Measurements from ENCODE around the gene NAPEPLD.
"Not testable (repeated sequence)": the region's sequence is repeated elsewhere in the genome, so short reads cannot be mapped to it uniquely, and the experiment has no call there.

NAPEPLD gene

GRCh38 chr7:103159072-103159471 lies 10.2 kb upstream of the NAPEPLD start:
- H3K36me3 ChIP-seq (ENCODE audit: control insufficient read depth, insufficient read depth, low read length); DNase-seq (ENCODE audit: low read depth, low spot score); H3K9me3 ChIP-seq (ENCODE audit: control insufficient read depth, insufficient read depth, low read length); H3K27me3 ChIP-seq (ENCODE audit: control insufficient read depth, insufficient read depth, low read length); H3K27ac ChIP-seq (ENCODE audit: low read length); H3K4me3 ChIP-seq (ENCODE audit: low read length); H3K4me1 ChIP-seq (ENCODE audit: control insufficient read depth, insufficient read depth, low read length): not testable (repeated sequence)
- no CpG with 5 or more reads among the region's 1 CpG for WGBS (ENCODE audit: insufficient coverage, insufficient read length)

GRCh38 chr7:103155331-103156024 lies 6.6 kb upstream of the NAPEPLD start:
- not testable (repeated sequence) for H3K27me3 ChIP-seq (ENCODE audit: control insufficient read depth, insufficient read depth, low read length); H3K36me3 ChIP-seq (ENCODE audit: control insufficient read depth, insufficient read depth, low read length); H3K9me3 ChIP-seq (ENCODE audit: control insufficient read depth, insufficient read depth, low read length); H3K27ac ChIP-seq (ENCODE audit: low read length); H3K4me3 ChIP-seq (ENCODE audit: low read length); DNase-seq (ENCODE audit: low read depth, low spot score); H3K4me1 ChIP-seq (ENCODE audit: control insufficient read depth, insufficient read depth, low read length)
- WGBS (ENCODE audit: insufficient coverage, insufficient read length) = no CpG with 5 or more reads among the region's 8 CpGs

GRCh38 chr7:103154042-103154441 lies 5.1 kb upstream of the NAPEPLD start:
- H3K27ac ChIP-seq (ENCODE audit: low read length) = no peak overlapping the region
- H3K4me3 ChIP-seq (ENCODE audit: low read length) = no peak overlapping the region
- no CpG with 5 or more reads among the region's 6 CpGs for WGBS (ENCODE audit: insufficient coverage, insufficient read length)
- no peak for DNase-seq (ENCODE audit: low read depth, low spot score)
- no peaks in the 10 kb centered on the region for H3K9me3 ChIP-seq (ENCODE audit: control insufficient read depth, insufficient read depth, low read length)
- no peaks in the 10 kb centered on the region; the same call in 1 of the 2 replicates for H3K4me1 ChIP-seq (ENCODE audit: control insufficient read depth, insufficient read depth, low read length)
- H3K27me3 ChIP-seq (ENCODE audit: control insufficient read depth, insufficient read depth, low read length) = no peaks in the 10 kb centered on the region; the same call in 1 of the 2 replicates
- no peaks in the 10 kb centered on the region for H3K36me3 ChIP-seq (ENCODE audit: control insufficient read depth, insufficient read depth, low read length)

GRCh38 chr7:103152744-103153617 lies 4.1 kb upstream of the NAPEPLD start:
- not testable (repeated sequence) for H3K36me3 ChIP-seq (ENCODE audit: control insufficient read depth, insufficient read depth, low read length); DNase-seq (ENCODE audit: low read depth, low spot score); H3K4me1 ChIP-seq (ENCODE audit: control insufficient read depth, insufficient read depth, low read length); H3K9me3 ChIP-seq (ENCODE audit: control insufficient read depth, insufficient read depth, low read length); H3K27me3 ChIP-seq (ENCODE audit: control insufficient read depth, insufficient read depth, low read length); H3K27ac ChIP-seq (ENCODE audit: low read length); H3K4me3 ChIP-seq (ENCODE audit: low read length)
- WGBS (ENCODE audit: insufficient coverage, insufficient read length) = no CpG with 5 or more reads among the region's 23 CpGs

DNA sequence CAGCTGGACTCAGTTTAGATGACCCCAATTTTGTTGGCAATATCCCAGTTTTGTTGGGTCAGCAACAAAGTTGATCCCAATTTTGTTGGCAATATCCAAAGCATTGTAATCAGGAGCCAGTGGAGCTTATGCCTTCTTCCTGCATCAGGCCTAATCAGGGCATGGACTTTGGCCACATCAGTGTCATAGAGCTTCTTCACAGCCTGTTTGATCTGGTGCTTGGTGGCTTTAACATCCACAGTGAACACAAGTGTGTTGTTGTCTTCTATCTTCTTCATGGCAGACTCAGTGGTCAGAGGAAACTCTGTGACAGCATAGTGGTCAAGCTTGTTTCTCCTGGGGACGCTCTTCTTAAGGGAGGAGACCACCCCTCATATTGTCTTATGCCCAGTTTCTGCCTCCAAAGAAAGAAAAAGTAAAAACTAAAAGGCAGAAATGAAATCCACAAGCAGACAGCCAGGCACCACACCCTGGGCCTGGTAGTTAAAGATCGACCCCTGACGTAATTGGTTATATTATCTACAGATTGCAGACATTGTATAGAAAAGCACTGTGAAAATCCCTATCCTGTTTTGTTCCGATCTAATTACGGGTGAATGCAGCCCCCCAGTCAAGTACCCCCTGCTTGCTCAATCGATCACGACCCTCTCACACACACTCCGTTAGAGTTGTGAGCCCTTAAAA lies 3.2 kb upstream of the NAPEPLD start:
- H3K4me1 ChIP-seq (ENCODE audit: control insufficient read depth, insufficient read depth, low read length); DNase-seq (ENCODE audit: low read depth, low spot score); H3K9me3 ChIP-seq (ENCODE audit: control insufficient read depth, insufficient read depth, low read length); H3K4me3 ChIP-seq (ENCODE audit: low read length); H3K36me3 ChIP-seq (ENCODE audit: control insufficient read depth, insufficient read depth, low read length); H3K27me3 ChIP-seq (ENCODE audit: control insufficient read depth, insufficient read depth, low read length); H3K27ac ChIP-seq (ENCODE audit: low read length): not testable (repeated sequence)
- no CpG with 5 or more reads among the region's 8 CpGs for WGBS (ENCODE audit: insufficient coverage, insufficient read length)

DNA sequence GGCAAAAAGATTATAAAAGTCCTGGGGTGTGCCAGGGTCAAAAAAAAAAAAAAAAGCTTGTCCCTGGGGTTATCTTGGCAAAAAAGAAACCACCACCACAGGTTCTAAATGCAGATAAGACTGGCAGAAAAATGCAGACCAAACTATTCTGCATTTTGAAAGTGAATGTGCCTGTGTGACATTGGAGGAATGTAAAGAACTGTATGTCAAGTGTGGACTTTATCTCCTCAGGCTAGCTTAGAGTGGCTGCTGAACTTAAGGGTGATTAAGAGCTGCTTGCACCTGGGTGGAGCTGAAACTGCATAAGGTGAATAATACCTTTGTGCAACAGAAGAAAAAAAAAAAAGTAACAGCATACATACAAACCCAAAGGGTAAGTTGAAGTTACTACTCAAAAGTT lies 1.3 kb upstream of the NAPEPLD start:
- no peak overlapping the region for H3K27ac ChIP-seq (ENCODE audit: low read length)

DNA sequence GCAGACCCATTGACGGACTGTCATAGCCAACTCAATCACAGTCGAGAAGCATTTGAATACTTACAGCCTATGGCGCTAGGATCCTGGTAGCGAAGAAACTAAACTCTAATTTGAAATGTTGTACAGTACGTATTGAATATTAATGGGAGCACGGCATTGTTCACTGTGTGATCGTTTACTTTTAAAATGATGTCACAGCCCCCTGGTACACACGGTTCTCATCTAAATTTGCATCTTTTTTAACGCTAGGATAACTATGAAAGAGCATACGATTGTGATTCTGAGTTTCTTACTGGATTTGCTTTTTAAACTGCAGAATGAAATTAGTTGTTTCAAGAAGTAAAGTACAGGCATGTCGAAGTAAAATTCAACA lies 895 bp upstream of the NAPEPLD start:
- H3K9me3 ChIP-seq (ENCODE audit: control insufficient read depth, insufficient read depth, low read length) = no peaks in the 10 kb centered on the region
- no peak overlapping the region; the same call in 1 of the 2 replicates for H3K4me3 ChIP-seq (ENCODE audit: low read length)
- H3K27ac ChIP-seq (ENCODE audit: low read length) = no peak overlapping the region
- no peaks in the 10 kb centered on the region; the same call in 1 of the 2 replicates for H3K4me1 ChIP-seq (ENCODE audit: control insufficient read depth, insufficient read depth, low read length)
- no CpG with 5 or more reads among the region's 11 CpGs for WGBS (ENCODE audit: insufficient coverage, insufficient read length)
- H3K36me3 ChIP-seq (ENCODE audit: control insufficient read depth, insufficient read depth, low read length) = no peaks in the 10 kb centered on the region
- DNase-seq (ENCODE audit: low read depth, low spot score) = no peak
- no peaks in the 10 kb centered on the region; the same call in 1 of the 2 replicates for H3K27me3 ChIP-seq (ENCODE audit: control insufficient read depth, insufficient read depth, low read length)

More for the DNA sequence above, 1.3 kb upstream of the NAPEPLD start:
- no peaks in the 10 kb centered on the region; the same call in 1 of the 2 replicates for H3K27me3 ChIP-seq (ENCODE audit: control insufficient read depth, insufficient read depth, low read length)
- H3K9me3 ChIP-seq (ENCODE audit: control insufficient read depth, insufficient read depth, low read length) = no peaks in the 10 kb centered on the region
- no peak for DNase-seq (ENCODE audit: low read depth, low spot score)
- no peaks in the 10 kb centered on the region; the same call in 1 of the 2 replicates for H3K4me1 ChIP-seq (ENCODE audit: control insufficient read depth, insufficient read depth, low read length)
- H3K4me3 ChIP-seq (ENCODE audit: low read length) = no peak overlapping the region
- no peaks in the 10 kb centered on the region for H3K36me3 ChIP-seq (ENCODE audit: control insufficient read depth, insufficient read depth, low read length)

- no peaks in the 10 kb centered on the region; the same call in 1 of the 2 replicates for H3K27me3 ChIP-seq (ENCODE audit: control insufficient read depth, insufficient read depth, low read length)
- DNase-seq (ENCODE audit: low read depth, low spot score) = no peak
- H3K4me3 ChIP-seq (ENCODE audit: low read length) = peak overlapping the region; percentile 83
- no peak overlapping the region for H3K27ac ChIP-seq (ENCODE audit: low read length)
- H3K9me3 ChIP-seq (ENCODE audit: control insufficient read depth, insufficient read depth, low read length) = no peaks in the 10 kb centered on the region
- no peaks in the 10 kb centered on the region; the same call in 1 of the 2 replicates for H3K4me1 ChIP-seq (ENCODE audit: control insufficient read depth, insufficient read depth, low read length)
- no CpG with 5 or more reads among the region's 13 CpGs for WGBS (ENCODE audit: insufficient coverage, insufficient read length)
- H3K36me3 ChIP-seq (ENCODE audit: control insufficient read depth, insufficient read depth, low read length) = no peaks in the 10 kb centered on the region
These were observed 537 bp downstream of the NAPEPLD start for GRCh38 chr7:103148131-103148993.

- not testable (repeated sequence) for H3K27me3 ChIP-seq (ENCODE audit: control insufficient read depth, insufficient read depth, low read length); DNase-seq (ENCODE audit: low read depth, low spot score); H3K4me3 ChIP-seq (ENCODE audit: low read length); H3K27ac ChIP-seq (ENCODE audit: low read length); H3K4me1 ChIP-seq (ENCODE audit: control insufficient read depth, insufficient read depth, low read length); H3K9me3 ChIP-seq (ENCODE audit: control insufficient read depth, insufficient read depth, low read length); H3K36me3 ChIP-seq (ENCODE audit: control insufficient read depth, insufficient read depth, low read length)
- 100% methylated on average over 1 of the region's 2 CpGs for WGBS (ENCODE audit: insufficient coverage, insufficient read length)
These were observed 4.1 kb downstream of the NAPEPLD start for GRCh38 chr7:103144754-103145153.

GRCh38 chr7:103143868-103144267 lies 5.0 kb downstream of the NAPEPLD start:
- DNase-seq (ENCODE audit: low read depth, low spot score) = no peak
- Histone ChIP-seq H3K36me3 (ENCODE audit: control insufficient read depth, insufficient read depth, low read length) (no peaks in the 10 kb centered on the region), H3K4me3 (ENCODE audit: low read length) (no peak overlapping the region), H3K27me3 (ENCODE audit: control insufficient read depth, insufficient read depth, low read length) (no peaks in the 10 kb centered on the region), H3K4me1 (ENCODE audit: control insufficient read depth, insufficient read depth, low read length) (no peaks in the 10 kb centered on the region), H3K9me3 (ENCODE audit: control insufficient read depth, insufficient read depth, low read length) (no peaks in the 10 kb centered on the region), H3K27ac (ENCODE audit: low read length) (no peak overlapping the region)
- WGBS (ENCODE audit: insufficient coverage, insufficient read length) = no CpG with 5 or more reads among the region's 1 CpG

Measured in iPS DF 6.9 (cell line).